CD4-positive, CD25-positive, alpha-beta regulatory T cell (primary cell): ENCODE results near the gene PLAAT2. TPM values are rescaled to one million over a fixed set of nuclear protein-coding genes. Genes with fewer than 3 reads are reported as not detected.

Experiments used
- ATAC-seq, 2 donors: fragments of 150-1000 bp; cut with Tn5 transposase; one replicate each; pipeline ENCODE4 v1.10.0; 2021; ENCODE audit warnings: low read depth in 2 of 2, moderate number of reproducible peaks in 2 of 2, moderate library complexity in 1 of 2
- DNase-seq, 3 donors: peaks; one replicate each; pipeline versions ENCODE4 v3.0.0 to v3.0.0-alpha.2; 2012 to 2022; ENCODE audit warnings: mixed read lengths in 1 of 3
- H3K27ac ChIP-seq: one replicate; pipeline ENCODE4 v1.7.0; 2013; ENCODE audit warnings: mild to moderate bottlenecking, low read length; ENCODE audit not compliant: insufficient read depth, poor library complexity, severe bottlenecking
- H3K27me3 ChIP-seq: one replicate; pipeline ENCODE4 v1.7.0; 2013; ENCODE audit warnings: low read length; ENCODE audit not compliant: control insufficient read depth, insufficient read depth
- H3K36me3 ChIP-seq: one replicate; pipeline ENCODE4 v1.7.0; 2013; ENCODE audit warnings: mild to moderate bottlenecking, low read length, moderate library complexity; ENCODE audit not compliant: control insufficient read depth, insufficient read depth
- H3K4me1 ChIP-seq: 2 replicates; pipeline ENCODE4 v1.7.0; 2013; ENCODE audit warnings: mild to moderate bottlenecking, low read length; ENCODE audit not compliant: insufficient read depth, control insufficient read depth, poor library complexity, severe bottlenecking
- H3K4me3 ChIP-seq: one replicate; pipeline ENCODE4 v1.7.0; 2013; ENCODE audit warnings: low read depth, mild to moderate bottlenecking, low read length, moderate library complexity
- H3K9me3 ChIP-seq, 2 experiments: 1 replicate in 1 of 2; 2 replicates in 1 of 2; pipeline ENCODE4 v1.7.0; 2013; ENCODE audit warnings: low read length in 2 of 2, mild to moderate bottlenecking in 1 of 2, moderate library complexity in 1 of 2; ENCODE audit not compliant: control insufficient read depth in 2 of 2
- H3K27ac Mint-ChIP-seq, 3 donors: one replicate each; pipeline ENCODE4 v1.8.0; 2020 to 2022; ENCODE audit warnings: mild to moderate bottlenecking in 3 of 3, mixed read lengths in 3 of 3, moderate library complexity in 2 of 3
- H3K27me3 Mint-ChIP-seq: one replicate; pipeline ENCODE4 v1.8.0; 2022; ENCODE audit warnings: mild to moderate bottlenecking, mixed read lengths
- H3K36me3 Mint-ChIP-seq: one replicate; pipeline ENCODE4 v1.8.0; 2020; ENCODE audit warnings: mixed read lengths
- H3K4me1 Mint-ChIP-seq, 4 donors: one replicate each; pipeline ENCODE4 v1.8.0; 2020 to 2022; ENCODE audit warnings: mixed read lengths in 4 of 4, mild to moderate bottlenecking in 1 of 4
- H3K4me3 Mint-ChIP-seq, 4 donors: one replicate each; pipeline ENCODE4 v1.8.0; 2020 to 2022; ENCODE audit warnings: mild to moderate bottlenecking in 4 of 4, mixed read lengths in 4 of 4, moderate library complexity in 3 of 4
- H3K9me3 Mint-ChIP-seq, 7 donors: one replicate each; pipeline ENCODE4 v1.8.0; 2020 to 2022; ENCODE audit warnings: mixed read lengths in 7 of 7, mild to moderate bottlenecking in 3 of 7, moderate library complexity in 2 of 7
- polyA plus RNA-seq, 4 donors: library from polyadenylated mRNA; unstranded; fragments of 300-500 nt; fragmentation: Illumina TruSeq; gene quantifications; one replicate each; pipeline ENCODE4 v1.2.3, GENCODE V29; 2021
- total RNA-seq: library from RNA; stranded (reverse); gene quantifications from one replicate; pipeline ENCODE4 v1.2.3, GENCODE V29; 2022

The PLAAT2 gene
- total RNA-seq (not detected), polyA plus RNA-seq (under 1 TPM in 2 of 4 donors, not detected in 2; 0.28 to 0.47 TPM)

DNA sequence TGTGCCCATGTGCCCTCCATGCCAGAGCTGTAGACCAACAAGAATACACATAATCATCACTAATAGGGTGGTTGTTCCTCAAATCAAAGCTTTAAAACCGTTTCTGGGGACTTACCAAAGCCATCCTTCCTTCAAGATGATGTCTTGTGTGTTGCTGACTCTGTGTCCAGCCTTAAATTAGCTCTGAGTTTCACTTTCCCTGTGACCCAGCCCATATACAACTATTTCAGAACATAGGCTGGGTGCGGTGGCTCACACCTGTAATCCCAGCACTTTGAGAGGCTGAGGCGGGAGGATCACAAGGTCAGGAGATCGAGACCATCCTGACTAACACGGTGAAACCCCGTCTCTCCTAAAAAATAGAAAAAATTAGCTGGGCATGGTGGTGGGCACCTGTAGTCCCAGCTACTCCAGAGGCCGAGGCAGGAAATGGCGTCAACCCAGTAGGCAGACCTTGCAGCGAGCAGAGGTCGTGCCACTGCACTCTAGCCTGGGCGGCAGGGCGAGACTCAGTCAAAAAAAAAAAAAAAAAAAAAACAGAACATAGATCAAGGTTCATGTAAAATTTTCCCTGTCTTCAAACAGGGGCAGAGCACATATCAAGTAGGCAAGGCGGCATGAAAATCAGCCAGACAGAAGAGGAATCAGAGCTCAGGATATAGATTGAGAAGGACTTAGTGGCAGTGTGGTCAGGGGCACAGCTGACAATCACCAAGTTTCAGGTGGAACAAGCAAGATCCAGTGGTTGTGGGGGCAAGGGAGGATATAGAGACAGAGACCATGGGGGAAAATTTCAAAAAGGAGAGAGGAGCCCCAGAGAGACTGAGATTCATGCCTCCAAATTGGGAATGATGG lies at the start of gene PLAAT2:
TSS of gene PLAAT2 (minus strand) at position 179 of the 855 bp plus-strand sequence. CDS start at position 124, 55 bp downstream.
- Mint-ChIP-seq H3K27me3 (no peaks in the 10 kb centered on the region), H3K9me3 (no peaks in the 10 kb centered on the region), H3K36me3 (no peaks in the 10 kb centered on the region), H3K27ac (peak within 1 kb of the TSS in 2 of 3 donors; percentile 69 to 81), H3K4me1 (peaks cover 11 to 58% (median 41%) of the 10 kb centered on the region in 4 donors), H3K4me3 (no peak within 1 kb of the TSS)
- no peak for ATAC-seq
- no peak within 1 kb of the TSS for H3K4me3 ChIP-seq
- H3K4me1 ChIP-seq = peaks cover 44% of the 10 kb centered on the region
- H3K36me3 ChIP-seq = no peaks in the 10 kb centered on the region
- no peak within 1 kb of the TSS for H3K27ac ChIP-seq
- no peak for DNase-seq
- no peaks in the 10 kb centered on the region for H3K27me3 ChIP-seq
- no peaks in the 10 kb centered on the region for H3K9me3 ChIP-seq

DNA sequence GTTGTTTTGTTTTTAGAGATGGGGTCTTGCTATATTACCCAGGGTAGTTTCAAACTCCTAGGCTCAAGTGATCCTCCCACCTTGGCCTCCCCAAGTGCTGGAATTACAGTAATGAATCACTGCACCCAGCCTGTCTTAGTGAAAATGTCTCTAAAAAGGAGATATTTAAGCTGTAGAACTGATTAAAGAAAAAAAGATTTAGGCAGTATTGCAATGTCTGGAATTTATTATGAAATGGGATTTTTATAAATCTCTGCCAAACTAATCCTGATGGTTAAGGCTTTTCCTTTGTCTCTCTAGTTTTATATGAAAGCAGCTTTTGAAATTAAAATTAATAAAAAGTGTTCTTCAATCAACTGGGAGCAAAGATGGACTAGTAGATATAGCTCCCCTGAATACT lies 49.0 kb upstream of the PLAAT2 start:
- Histone ChIP-seq H3K27ac (no peak overlapping the region), H3K27me3 (no peaks in the 10 kb centered on the region), H3K9me3 (no peaks in the 10 kb centered on the region), H3K4me3 (no peak overlapping the region), H3K4me1 (peaks cover 13% of the 10 kb centered on the region), H3K36me3 (no peaks in the 10 kb centered on the region)
- peaks cover 7 to 28% (median 13%) of the 10 kb centered on the region in 4 donors for H3K4me1 Mint-ChIP-seq
- H3K9me3 Mint-ChIP-seq = no peaks in the 10 kb centered on the region
- DNase-seq (no peak), ATAC-seq (no peak)
- peak overlapping the region in 1 of 4 donors; percentile 79 for H3K4me3 Mint-ChIP-seq
- H3K36me3 Mint-ChIP-seq = no peaks in the 10 kb centered on the region
- H3K27me3 Mint-ChIP-seq = peaks cover 24% of the 10 kb centered on the region
- H3K27ac Mint-ChIP-seq = peak overlapping the region in 2 of 3 donors; percentile 3 to 44

- Histone ChIP-seq H3K27me3 (no peaks in the 10 kb centered on the region), H3K4me3 (no peak overlapping the region), H3K27ac (no peak overlapping the region), H3K4me1 (peaks cover 13% of the 10 kb centered on the region), H3K9me3 (no peaks in the 10 kb centered on the region), H3K36me3 (no peaks in the 10 kb centered on the region)
- H3K4me1 Mint-ChIP-seq = peaks cover 7 to 28% (median 13%) of the 10 kb centered on the region in 4 donors
- no peaks in the 10 kb centered on the region for H3K9me3 Mint-ChIP-seq
- H3K36me3 Mint-ChIP-seq = no peaks in the 10 kb centered on the region
- no peak overlapping the region for H3K27ac Mint-ChIP-seq
- DNase-seq (no peak), ATAC-seq (no peak)
- H3K4me3 Mint-ChIP-seq = peak overlapping the region in 1 of 4 donors; percentile 19
- H3K27me3 Mint-ChIP-seq = peaks cover 26% of the 10 kb centered on the region
Observed at GRCh38 chr11:63611395-63611747, 48.2 kb upstream of the PLAAT2 start.

DNA sequence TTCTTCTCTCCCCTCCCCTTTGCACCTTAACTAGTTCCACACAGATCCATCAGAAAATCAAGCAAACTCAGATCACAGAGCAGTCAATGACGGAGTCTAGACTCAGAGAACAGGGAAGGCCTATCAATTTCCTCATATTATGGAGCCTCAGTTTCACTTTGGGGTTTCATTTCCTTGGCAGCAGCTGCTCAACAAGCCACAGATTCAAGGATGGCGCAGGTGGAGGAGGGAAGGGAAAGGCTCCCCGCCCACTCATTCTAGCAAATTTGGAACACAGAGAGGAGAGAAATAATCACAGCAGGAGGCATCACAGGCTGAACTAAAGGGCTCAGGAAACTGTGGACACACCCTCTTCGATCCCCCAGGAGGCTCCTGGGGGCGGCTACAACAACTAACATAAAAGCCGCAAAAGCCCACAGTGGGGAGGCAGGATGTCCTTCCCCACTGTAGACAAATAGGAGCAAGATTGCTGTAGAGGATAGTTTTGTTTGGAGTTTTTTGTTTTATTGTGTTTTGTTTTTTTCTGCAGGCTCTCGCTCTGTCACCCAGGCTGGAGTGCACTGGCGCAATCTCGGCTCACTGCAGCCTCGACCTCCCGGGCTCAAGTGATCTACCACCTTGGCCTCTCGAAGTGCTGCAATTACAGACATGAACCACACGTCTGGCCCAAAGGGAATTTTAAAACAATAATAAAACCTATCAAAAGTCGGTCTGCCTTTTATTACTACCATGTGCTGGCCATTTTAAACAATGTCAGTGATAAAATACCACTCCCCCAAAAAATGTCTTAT lies 47.6 kb upstream of the PLAAT2 start:
- no peak for ATAC-seq
- H3K4me1 Mint-ChIP-seq = peaks cover 7 to 28% (median 13%) of the 10 kb centered on the region in 4 donors

GRCh38 chr11:63609971-63610580 lies 46.9 kb upstream of the PLAAT2 start:
- H3K4me3 ChIP-seq = no peak overlapping the region
- H3K36me3 ChIP-seq = no peaks in the 10 kb centered on the region
- H3K27me3 ChIP-seq = no peaks in the 10 kb centered on the region
- ATAC-seq (no peak), DNase-seq (no peak)
- H3K4me1 ChIP-seq = peaks cover 13% of the 10 kb centered on the region
- H3K27ac Mint-ChIP-seq = peak overlapping the region in 2 of 3 donors; percentile 28 to 44
- peaks cover 7 to 28% (median 13%) of the 10 kb centered on the region in 4 donors for H3K4me1 Mint-ChIP-seq
- no peaks in the 10 kb centered on the region for H3K9me3 ChIP-seq
- no peak overlapping the region for H3K27ac ChIP-seq
- peaks cover 29% of the 10 kb centered on the region for H3K27me3 Mint-ChIP-seq
- peak overlapping the region in 1 of 4 donors; percentile 36 for H3K4me3 Mint-ChIP-seq
- H3K9me3 Mint-ChIP-seq = no peaks in the 10 kb centered on the region
- H3K36me3 Mint-ChIP-seq = no peaks in the 10 kb centered on the region

More for the DNA sequence above, 47.6 kb upstream of the PLAAT2 start:
- peak overlapping the region in 2 of 3 donors; percentile 28 to 44 for H3K27ac Mint-ChIP-seq
- H3K9me3 ChIP-seq = no peaks in the 10 kb centered on the region
- H3K36me3 Mint-ChIP-seq = no peaks in the 10 kb centered on the region
- H3K4me3 ChIP-seq = no peak overlapping the region
- no peaks in the 10 kb centered on the region for H3K36me3 ChIP-seq
- no peaks in the 10 kb centered on the region for H3K27me3 ChIP-seq
- peaks cover 29% of the 10 kb centered on the region for H3K27me3 Mint-ChIP-seq
- no peak for DNase-seq
- no peak overlapping the region for H3K27ac ChIP-seq
- peak overlapping the region in 1 of 4 donors; percentile 36 for H3K4me3 Mint-ChIP-seq
- no peaks in the 10 kb centered on the region for H3K9me3 Mint-ChIP-seq
- peaks cover 13% of the 10 kb centered on the region for H3K4me1 ChIP-seq

DNA sequence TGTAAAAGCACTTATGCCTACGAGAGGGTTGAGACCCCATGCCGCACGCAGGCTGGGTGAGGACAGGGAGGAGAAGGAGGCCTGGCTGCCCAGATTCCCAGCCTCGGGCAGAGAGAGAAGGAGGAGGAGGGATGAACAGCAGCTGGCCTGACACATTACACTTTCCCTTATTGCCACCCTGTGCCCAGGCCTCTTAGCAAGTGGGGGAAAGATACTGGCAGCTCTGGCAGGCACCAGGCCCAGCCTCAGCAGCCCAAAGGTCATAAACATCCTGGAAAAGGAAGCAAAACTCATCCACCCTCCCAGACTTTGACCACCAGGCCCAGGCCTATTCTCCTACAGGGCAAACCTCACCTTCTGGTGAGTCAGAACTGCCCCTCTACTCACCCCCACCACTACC lies 46.4 kb upstream of the PLAAT2 start:
- H3K4me1 ChIP-seq = peaks cover 11% of the 10 kb centered on the region
- no peaks in the 10 kb centered on the region for H3K9me3 Mint-ChIP-seq
- ATAC-seq (no peak), DNase-seq (no peak)
- no peaks in the 10 kb centered on the region for H3K36me3 ChIP-seq
- H3K27me3 ChIP-seq = no peaks in the 10 kb centered on the region
- peaks cover 7 to 26% (median 11%) of the 10 kb centered on the region in 4 donors for H3K4me1 Mint-ChIP-seq
- H3K4me3 ChIP-seq = no peak overlapping the region
- H3K4me3 Mint-ChIP-seq = peak overlapping the region in 1 of 4 donors; percentile 43
- H3K27ac ChIP-seq = no peak overlapping the region
- no peak overlapping the region for H3K27ac Mint-ChIP-seq
- H3K27me3 Mint-ChIP-seq = peaks cover 26% of the 10 kb centered on the region
- H3K36me3 Mint-ChIP-seq = no peaks in the 10 kb centered on the region
- no peaks in the 10 kb centered on the region for H3K9me3 ChIP-seq
